HG02571 (cell line): ENCODE measurements around the gene TMEM120B.

ENCODE experiments used
- ATAC-seq: cut with Tn5 transposase; IDR thresholded peaks from one replicate; pipeline ENCODE4 v1.9.1; 2021; ENCODE audit warnings: mild to moderate bottlenecking, moderate library complexity; ENCODE audit not compliant: unreplicated experiment

TMEM120B gene

DNA sequence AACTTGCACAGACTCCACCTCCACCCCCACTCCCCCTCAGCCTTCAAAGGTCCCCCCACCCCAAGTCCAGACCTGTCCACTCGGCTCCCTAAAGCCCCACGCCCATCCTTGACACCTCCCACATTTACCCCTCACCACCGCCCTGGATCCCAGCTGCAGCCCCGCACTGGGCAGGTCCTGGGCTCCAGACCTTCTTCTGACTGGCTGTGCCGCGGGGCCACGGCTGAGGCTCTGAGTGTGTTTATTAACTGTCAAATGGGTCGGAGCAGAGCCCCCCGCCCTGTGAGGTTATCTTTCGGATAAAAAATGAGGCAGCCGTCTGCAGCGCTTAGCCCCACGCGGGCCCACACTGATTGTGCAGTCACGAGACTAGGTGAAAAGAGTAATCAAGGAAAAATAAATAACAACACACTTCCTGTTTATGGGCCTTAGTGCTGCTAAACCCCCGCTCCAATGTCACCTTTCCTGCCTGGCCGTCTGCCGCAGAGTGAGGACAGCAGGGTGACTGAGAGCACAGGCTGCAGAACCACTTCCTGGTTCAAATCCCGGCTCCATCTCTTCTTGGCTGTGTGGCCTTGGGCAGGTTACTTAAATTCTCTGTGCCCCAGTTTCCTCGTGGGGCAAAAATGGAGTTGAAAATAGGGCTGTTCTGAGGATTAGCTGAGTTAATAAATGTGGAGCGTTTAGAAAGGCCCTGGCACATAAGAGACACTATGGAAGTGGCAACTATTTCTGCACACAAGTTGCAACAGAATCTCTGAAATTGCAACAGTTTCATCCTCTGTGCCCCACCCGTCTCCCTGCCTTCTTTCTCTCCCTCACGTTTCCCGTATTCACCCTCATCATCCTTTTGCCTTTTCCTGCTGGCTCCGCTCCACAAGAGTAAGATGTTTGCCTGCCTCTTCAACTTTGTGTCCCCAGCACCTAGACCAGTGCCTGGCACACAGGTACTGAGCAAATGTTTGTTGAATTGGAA lies 100.7 kb downstream of the TMEM120B start:
- no peak for ATAC-seq

- no peak for ATAC-seq
Observed at GRCh38 chr12:121813951-121814350, 101.4 kb downstream of the TMEM120B start.

DNA sequence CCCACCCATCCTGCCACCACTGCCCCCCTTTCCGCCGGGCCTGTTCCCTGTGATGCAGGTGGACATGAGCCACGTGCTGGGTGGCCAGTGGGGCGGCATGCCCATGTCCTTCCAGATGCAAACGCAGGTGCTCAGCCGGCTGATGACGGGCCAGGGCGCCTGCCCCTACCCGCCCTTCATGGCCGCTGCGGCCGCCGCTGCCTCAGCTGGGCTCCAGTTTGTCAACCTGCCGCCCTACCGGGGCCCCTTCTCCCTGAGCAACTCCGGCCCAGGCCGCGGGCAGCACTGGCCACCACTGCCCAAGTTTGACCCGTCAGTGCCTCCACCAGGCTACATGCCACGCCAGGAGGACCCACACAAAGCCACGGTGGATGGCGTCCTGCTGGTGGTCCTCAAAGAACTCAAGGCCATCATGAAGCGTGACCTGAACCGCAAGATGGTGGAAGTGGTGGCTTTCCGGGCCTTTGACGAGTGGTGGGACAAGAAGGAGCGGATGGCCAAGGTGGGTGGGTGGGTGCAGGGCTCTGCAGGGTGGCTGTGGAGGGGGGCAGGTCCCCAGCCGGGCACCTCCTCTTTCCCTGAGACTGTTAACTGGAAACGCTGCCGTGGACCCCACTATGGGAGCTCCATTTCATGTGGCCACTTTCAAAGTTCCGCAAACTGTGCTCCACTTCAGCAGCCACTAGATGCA lies 102.0 kb downstream of the TMEM120B start:
- no peak for ATAC-seq

GRCh38 chr12:121815263-121815662 lies 102.7 kb downstream of the TMEM120B start:
- ATAC-seq: no peak

DNA sequence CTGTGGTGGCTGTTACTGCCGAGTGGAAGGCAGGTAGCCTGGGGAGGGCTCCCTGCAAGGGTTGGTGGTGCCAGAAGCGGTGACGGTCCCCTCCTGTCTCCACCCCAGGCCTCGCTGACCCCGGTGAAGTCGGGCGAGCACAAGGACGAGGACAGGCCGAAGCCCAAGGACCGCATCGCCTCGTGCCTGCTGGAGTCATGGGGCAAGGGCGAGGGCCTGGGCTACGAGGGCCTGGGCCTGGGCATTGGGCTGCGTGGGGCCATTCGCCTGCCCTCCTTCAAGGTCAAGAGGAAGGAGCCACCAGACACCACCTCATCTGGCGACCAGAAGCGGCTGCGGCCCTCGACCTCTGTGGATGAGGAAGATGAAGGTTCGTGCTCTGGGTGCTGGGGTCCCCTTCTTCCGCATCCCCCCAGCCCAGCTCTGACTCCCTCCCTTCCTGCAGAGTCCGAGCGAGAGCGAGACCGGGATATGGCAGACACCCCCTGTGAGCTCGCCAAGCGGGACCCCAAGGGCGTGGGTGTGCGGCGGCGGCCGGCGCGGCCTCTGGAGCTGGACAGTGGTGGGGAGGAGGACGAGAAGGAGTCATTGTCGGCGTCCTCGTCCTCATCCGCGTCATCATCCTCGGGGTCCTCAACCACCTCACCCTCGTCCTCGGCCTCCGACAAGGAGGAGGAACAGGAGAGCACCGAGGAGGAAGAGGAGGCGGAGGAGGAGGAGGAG lies 104.5 kb downstream of the TMEM120B start:
- no peak for ATAC-seq

- ATAC-seq: no peak
Observed at GRCh38 chr12:121817648-121818043, 105.1 kb downstream of the TMEM120B start.

- no peak for ATAC-seq
Observed at GRCh38 chr12:121819212-121819949, 106.8 kb downstream of the TMEM120B start.

DNA sequence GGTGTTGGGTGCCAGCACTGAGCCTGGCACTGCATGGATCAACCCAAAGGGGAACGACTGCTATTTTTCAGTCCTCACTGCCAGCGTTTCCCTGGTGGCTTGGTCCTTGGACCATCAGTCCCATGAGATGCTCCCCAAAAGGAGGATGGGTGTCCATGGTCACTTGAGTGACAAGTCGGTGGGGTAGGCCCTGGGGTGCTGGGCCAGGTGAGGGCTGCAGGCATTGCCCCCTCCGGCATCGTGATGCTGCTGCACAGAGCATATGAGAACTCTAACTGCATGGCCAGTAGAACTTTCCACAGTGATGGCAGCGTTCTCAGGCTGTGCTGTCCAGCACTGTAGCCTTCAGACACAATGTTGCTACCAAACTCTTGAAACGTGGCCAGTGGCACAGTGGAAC lies 107.5 kb downstream of the TMEM120B start:
- no peak for ATAC-seq

DNA sequence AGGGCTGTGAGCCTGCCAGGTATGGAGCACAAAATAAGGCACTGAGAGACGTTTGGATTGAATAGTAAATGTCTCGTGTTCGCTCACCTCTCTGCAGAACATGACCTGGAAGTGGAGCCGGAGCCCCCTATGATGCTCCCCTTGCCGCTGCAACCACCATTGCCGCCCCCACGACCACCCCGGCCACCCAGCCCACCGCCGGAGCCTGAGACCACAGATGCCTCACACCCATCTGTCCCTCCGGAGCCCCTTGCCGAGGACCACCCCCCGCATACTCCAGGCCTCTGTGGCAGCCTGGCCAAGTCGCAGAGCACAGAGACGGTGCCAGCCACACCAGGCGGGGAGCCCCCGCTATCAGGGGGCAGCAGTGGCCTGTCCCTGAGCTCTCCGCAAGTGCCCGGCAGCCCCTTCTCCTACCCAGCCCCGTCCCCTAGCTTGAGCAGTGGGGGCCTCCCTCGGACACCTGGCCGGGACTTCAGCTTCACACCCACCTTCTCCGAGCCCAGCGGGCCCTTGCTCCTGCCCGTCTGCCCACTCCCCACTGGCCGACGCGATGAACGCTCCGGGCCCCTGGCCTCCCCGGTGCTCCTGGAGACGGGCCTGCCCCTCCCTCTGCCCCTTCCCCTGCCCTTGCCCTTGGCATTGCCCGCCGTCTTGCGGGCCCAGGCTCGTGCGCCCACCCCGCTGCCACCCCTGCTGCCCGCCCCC lies 110.0 kb downstream of the TMEM120B start:
- ATAC-seq: no peak

- no peak for ATAC-seq
Observed at GRCh38 chr12:121823101-121823726, 110.7 kb downstream of the TMEM120B start.

DNA sequence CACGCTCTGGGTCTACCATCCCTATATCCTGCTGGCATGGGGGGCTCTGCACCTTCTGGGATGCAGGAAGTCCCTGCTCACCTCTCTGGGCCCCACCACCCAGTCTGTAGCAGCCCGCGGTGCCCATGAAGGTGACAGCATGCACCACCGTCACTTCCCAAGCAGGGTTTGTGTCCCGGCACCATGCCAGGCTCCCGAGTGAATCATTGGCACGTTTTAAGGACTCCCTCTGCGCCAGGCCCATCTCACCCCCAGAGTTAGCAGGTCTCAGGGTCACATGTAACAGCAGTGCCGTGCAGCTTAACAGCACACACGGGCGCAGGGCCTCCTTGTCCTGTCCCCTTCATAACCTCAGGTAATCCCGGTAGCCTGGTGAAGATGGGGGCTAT lies 111.2 kb downstream of the TMEM120B start:
- no peak for ATAC-seq

GRCh38 chr12:121825041-121825523 lies 112.5 kb downstream of the TMEM120B start:
- ATAC-seq: no peak

GRCh38 chr12:121826318-121827150 lies 114.0 kb downstream of the TMEM120B start:
- ATAC-seq: no peak

GRCh38 chr12:121827351-121828099 lies 115.0 kb downstream of the TMEM120B start:
- ATAC-seq: no peak

DNA sequence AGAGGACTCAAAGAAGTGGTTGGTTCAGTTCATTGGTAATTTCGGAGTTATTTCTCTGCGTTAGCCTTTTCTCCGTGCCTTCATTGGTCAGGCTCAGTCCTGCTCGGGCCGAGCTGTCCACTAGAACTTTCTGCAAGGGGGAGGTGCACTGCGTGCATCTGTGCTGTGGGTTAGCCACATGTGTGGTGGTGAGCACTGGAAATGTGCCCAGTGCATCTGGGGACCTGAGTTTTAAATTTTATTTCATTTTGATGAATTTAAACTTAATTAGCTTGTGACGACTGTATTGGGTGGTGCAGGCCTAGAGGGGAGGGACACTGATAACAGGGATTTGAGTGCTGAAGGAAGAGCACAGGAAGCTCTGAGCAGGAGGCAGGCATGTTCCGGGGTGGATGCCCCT lies 115.8 kb downstream of the TMEM120B start:
- no peak for ATAC-seq

GRCh38 chr12:121828826-121829225 lies 116.3 kb downstream of the TMEM120B start:
- ATAC-seq: no peak

DNA sequence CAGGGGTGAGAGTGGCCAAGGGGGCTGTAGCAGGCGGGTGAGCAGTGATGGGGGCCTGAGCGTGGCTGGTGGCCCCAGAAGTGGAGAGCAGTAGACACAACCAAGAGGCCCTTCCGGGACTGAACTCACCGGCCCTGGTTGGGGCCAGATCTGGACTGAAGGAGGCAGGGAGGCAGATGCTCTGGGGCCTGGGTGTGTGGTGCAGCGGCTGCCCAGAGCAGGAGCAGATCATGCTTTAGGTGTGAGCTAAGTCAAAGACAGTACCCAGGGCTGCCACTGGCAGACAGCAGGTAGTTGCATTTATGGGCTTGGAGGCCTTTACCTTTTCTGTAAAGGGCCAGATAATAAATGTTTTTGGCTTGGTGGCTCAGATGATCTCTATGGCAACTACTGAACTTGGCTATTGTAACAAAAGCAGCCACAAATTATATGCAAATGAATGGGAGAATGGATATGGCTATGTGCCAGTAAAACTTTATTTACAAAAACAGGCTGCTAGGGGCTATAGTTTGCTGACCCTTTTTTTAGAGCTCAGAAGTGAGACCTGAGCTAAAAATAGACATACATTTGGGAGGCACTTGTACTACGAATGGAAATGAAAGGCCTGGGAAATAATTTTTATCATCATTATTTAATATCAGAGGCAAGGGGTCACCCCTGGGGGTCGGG lies 116.8 kb downstream of the TMEM120B start:
- no peak for ATAC-seq
